Lower lobe of right lung (tissue), 2 donors: ENCODE results near the gene L3MBTL4. TPM values are rescaled to one million over a fixed set of nuclear protein-coding genes. Genes with fewer than 3 reads are reported as not detected.
A peak's percentile ranks its signal among the peaks of the same experiment; 100 is the strongest.

ENCODE experiments used
- ATAC-seq, 2 donors: fragments of 200-7000 bp; cut with Tn5 transposase; one replicate each; pipeline ENCODE4 v1.9.1; 2020 to 2022; ENCODE audit warnings: mild to moderate bottlenecking in 2 of 2, moderate library complexity in 2 of 2
- DNase-seq: peaks from one replicate; pipeline ENCODE4 v3.0.0-alpha.2; 2020
- H3K27ac ChIP-seq: fragments of 200-600 bp; one replicate; pipeline ENCODE4 v1.8.0; 2022
- H3K27me3 ChIP-seq: fragments of 200-600 bp; one replicate; pipeline ENCODE4 v1.8.0; 2022; ENCODE audit warnings: low read depth
- H3K36me3 ChIP-seq: fragments of 200-600 bp; one replicate; pipeline ENCODE4 v1.8.0; 2022; ENCODE audit warnings: mild to moderate bottlenecking
- H3K4me1 ChIP-seq: fragments of 200-600 bp; one replicate; pipeline ENCODE4 v1.8.0; 2022
- H3K4me3 ChIP-seq: fragments of 200-600 bp; one replicate; pipeline ENCODE4 v1.8.0; 2022; ENCODE audit warnings: mild to moderate bottlenecking
- H3K9me3 ChIP-seq: fragments of 200-600 bp; one replicate; pipeline ENCODE4 v1.8.0; 2022
- CTCF ChIP-seq: fragments of 200-600 bp; IDR thresholded peaks from one replicate; pipeline ENCODE4 v1.8.0; 2022; ENCODE audit warnings: antibody characterized with exemption, mild to moderate bottlenecking
- intact Hi-C: fragments of 100-400 bp; cut with DNase I; formaldehyde crosslinking; loops from one replicate; pipeline ENCODE4 v1.11.0; 2022
- total RNA-seq: library from RNA; stranded (reverse); fragmentation: NEBNext Ultra II Directional; extraction: Animal tissue kit (Norgen Biotek cat#: 25700); gene quantifications from one replicate; pipeline ENCODE4 v1.2.1, GENCODE V29; 2021
- donor health status: DM: no; HTN: yes; CAD: no; lungs with severe emphysema.

Gene L3MBTL4
- total RNA-seq, 1 donor from 2014 or later = 16.9 TPM

DNA sequence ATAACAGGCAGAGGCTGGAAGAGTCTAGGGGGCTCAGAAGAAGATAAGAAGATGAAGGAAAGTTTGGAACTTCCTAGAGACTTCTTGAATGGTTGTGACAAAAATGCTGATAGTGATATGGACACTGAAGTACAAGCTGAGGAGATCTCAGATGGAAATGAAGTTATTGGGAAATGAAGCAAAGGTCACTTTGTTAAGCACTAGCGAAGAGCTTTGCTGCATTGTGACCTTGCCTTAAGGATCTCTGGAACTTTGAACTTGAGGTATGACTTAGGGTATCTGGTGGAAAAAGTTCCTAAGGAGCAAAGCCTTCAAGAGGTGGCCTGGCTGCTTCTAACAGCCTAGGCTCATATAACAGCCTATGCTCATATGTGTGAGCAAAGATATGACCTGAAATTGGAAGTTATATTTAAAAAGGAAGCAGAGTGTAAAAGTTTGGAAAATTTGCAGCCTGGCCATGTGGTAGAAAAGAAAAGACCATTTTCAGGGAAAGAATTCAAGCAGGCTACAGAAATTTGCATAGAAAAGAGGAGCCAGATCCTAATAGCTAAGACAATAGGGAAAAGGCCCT lies 91.3 kb downstream of the L3MBTL4 start:
- ATAC-seq (no peak), DNase-seq (no peak)
- intact Hi-C loops = no loop called here
- Histone ChIP-seq H3K36me3 (no peaks in the 10 kb centered on the region), H3K27me3 (no peaks in the 10 kb centered on the region), H3K4me3 (no peak overlapping the region), H3K27ac (no peak overlapping the region), H3K9me3 (peaks cover 25% of the 10 kb centered on the region), H3K4me1 (no peaks in the 10 kb centered on the region)
- no peak for TF ChIP-seq CTCF

DNA sequence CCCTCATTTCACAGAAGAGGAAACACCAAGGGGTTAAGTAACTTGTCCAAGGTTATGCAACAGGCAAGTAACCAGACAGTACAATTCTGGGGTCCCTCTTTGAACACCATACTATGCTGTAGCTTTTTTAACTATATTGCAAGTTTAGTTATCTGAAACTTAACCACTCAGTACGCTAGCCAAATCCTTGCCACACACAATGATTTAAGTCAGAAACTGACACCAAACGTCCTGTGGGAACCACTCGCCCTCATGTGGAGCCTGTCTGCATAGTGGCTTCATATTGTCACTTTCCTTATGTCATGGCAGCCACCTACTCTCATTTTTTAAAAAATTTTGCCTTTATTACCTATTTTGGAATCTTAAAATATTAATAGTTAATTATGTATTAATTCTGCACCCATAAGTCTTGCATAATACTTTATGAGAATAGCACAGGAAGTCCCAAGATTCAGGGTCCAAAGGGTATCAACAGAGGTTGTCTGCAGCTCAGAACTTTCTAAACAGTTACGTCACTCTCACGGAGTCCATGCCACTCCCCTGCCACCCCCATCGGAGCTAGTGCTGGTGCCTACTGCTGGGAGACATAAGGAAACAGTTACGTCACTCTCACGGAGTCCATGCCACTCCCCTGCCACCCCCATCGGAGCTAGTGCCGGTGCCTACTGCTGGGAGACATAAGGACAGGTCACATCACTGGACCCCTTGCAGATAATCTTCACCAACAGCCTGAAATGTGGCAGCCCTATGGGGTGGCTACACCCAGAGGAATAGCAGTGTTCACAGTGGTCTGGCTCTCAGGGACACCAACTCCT lies 99.0 kb downstream of the L3MBTL4 start:
- peaks cover 5% of the 10 kb centered on the region for H3K9me3 ChIP-seq
- H3K4me1 ChIP-seq = no peaks in the 10 kb centered on the region
- H3K4me3 ChIP-seq = no peak overlapping the region
- no peaks in the 10 kb centered on the region for H3K27me3 ChIP-seq
- H3K27ac ChIP-seq = no peak overlapping the region
- no peak for TF ChIP-seq CTCF
- H3K36me3 ChIP-seq = no peaks in the 10 kb centered on the region
- intact Hi-C loops = no loop called here
- DNase-seq (no peak), ATAC-seq (peak; percentile 37 to 55)

GRCh38 chr18:6313415-6313814 lies 101.3 kb downstream of the L3MBTL4 start:
- no peak overlapping the region for H3K4me3 ChIP-seq
- TF ChIP-seq CTCF = no peak
- no peaks in the 10 kb centered on the region for H3K4me1 ChIP-seq
- intact Hi-C loops = no loop called here
- no peaks in the 10 kb centered on the region for H3K36me3 ChIP-seq
- H3K27ac ChIP-seq = no peak overlapping the region
- DNase-seq = no peak
- no peaks in the 10 kb centered on the region for H3K9me3 ChIP-seq
- no peaks in the 10 kb centered on the region for H3K27me3 ChIP-seq
- no peak for ATAC-seq

DNA sequence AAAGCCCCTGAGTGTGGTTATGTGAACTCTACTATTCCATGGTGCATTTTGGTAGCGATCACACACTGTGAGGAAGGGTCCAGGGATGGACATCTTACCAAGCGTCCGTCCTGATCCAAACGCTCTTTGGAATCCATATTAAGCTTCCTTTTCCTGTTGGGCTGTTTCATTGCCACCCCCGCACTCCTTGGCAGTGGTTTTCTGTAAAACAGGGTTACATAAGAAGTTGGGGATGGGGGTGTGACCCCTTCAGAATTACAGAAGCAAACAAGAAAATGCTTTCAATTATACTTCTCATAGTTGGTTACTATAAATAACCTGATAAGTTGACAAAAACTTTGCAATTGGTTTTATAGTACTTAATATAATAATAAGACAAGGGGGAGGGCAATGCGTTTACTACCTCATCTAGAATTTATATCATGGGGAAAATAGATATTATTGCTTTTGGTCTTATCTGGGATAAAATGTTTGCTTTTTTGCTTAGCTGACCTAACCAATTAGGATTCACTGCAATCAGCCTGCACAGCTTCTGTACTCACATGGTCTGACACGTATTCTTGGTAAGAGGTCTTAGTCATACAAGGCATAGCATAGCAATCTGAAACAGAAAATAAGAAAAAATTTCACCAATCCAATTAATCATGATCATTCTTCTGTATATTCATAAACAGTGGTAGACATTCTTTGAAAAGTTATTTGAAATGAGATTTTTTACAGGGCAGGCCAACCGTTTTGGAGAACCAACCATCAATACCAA lies 103.1 kb downstream of the L3MBTL4 start:
- ATAC-seq (no peak), DNase-seq (no peak)
- H3K27me3 ChIP-seq = no peaks in the 10 kb centered on the region
- no peaks in the 10 kb centered on the region for H3K9me3 ChIP-seq
- no peaks in the 10 kb centered on the region for H3K4me1 ChIP-seq
- H3K36me3 ChIP-seq = no peaks in the 10 kb centered on the region
- intact Hi-C loops = no loop called here
- TF ChIP-seq CTCF = no peak
- H3K27ac ChIP-seq = no peak overlapping the region
- no peak overlapping the region for H3K4me3 ChIP-seq

DNA sequence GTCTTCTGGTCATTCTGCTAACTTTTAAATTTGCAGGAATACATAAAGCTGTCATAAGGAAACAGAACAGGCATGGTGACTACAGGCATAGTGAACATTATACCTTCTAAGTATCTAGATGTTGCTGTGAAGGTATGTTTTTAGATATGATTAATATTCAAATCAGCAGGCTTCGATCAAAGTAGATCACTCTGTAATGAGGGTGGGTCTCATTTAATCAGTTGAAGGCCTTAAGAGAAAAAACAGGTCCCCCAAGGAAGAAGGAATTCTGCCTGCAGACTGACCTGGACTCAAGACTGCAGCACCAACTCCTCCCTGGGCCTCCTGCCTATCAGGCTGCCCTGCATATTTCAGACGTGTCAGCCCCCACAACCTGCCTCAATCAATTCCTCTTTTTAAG lies 104.0 kb downstream of the L3MBTL4 start:
- no peak overlapping the region for H3K4me3 ChIP-seq
- no peak for TF ChIP-seq CTCF
- intact Hi-C loops = no loop called here
- DNase-seq (no peak), ATAC-seq (no peak)
- H3K36me3 ChIP-seq = no peaks in the 10 kb centered on the region
- H3K27me3 ChIP-seq = no peaks in the 10 kb centered on the region
- no peaks in the 10 kb centered on the region for H3K9me3 ChIP-seq
- H3K27ac ChIP-seq = no peak overlapping the region
- no peaks in the 10 kb centered on the region for H3K4me1 ChIP-seq
